ENCODE data around the gene UBLCP1. TPM values are rescaled to one million over a fixed set of nuclear protein-coding genes. Genes with fewer than 3 reads are reported as not detected.
"Not testable (repeated sequence)": the region's sequence is repeated elsewhere in the genome, so short reads cannot be mapped to it uniquely, and the experiment has no call there.

UBLCP1 gene
- total RNA-seq, 2 experiments from 2014 or later = 16.5 to 19.0 TPM

GRCh38 chr5:159263569-159263905 lies 447 bp downstream of the UBLCP1 start:
- Histone ChIP-seq H3K27me3 (ENCODE audit: control insufficient read depth in 1 of 2, insufficient read depth in 2 of 2, low read length in 2 of 2) (no peaks in the 10 kb centered on the region), H3K27ac (ENCODE audit: low read depth in 1 of 2, low read length in 2 of 2) (peak overlapping the region; percentile 90 to 94), H3K9me3 (ENCODE audit: control insufficient read depth in 1 of 2, insufficient read depth in 1 of 2, low read length in 2 of 2) (peaks cover 0 to 9% of the 10 kb centered on the region in 2 experiments), H3K4me1 (ENCODE audit: insufficient read depth, low read length) (peaks cover 18% of the 10 kb centered on the region), H3K36me3 (ENCODE audit: insufficient read depth, low read length) (peaks cover 4% of the 10 kb centered on the region), H3K4me3 (ENCODE audit: low read length) (peak overlapping the region; percentile 74)
- Mint-ChIP-seq H3K4me3 (peak overlapping the region; percentile 88), H3K36me3 (ENCODE audit: low read depth) (peaks cover 23% of the 10 kb centered on the region), H3K9me3 (no peaks in the 10 kb centered on the region), H3K27ac (peak overlapping the region; percentile 96), H3K27me3 (no peaks in the 10 kb centered on the region), H3K4me1 (ENCODE audit: low read depth) (peaks cover 57% of the 10 kb centered on the region)
- ChIA-PET POLR2A (interaction anchor here (1.0 to 1.4 kb wide), 10 partner anchors 11 to 148 kb away, joined by 3 to 18 read pairs (median 4); no protein-coding TSS in a partner anchor), CTCF (interaction anchor here (0.9 to 1.4 kb wide), 2 partner anchors 55 to 107 kb away, joined by 4 to 6 read pairs; no protein-coding TSS in a partner anchor)
- DNase-seq = peak in 1 of 14 experiments; percentile 17
- intact Hi-C loops (cut with DNase I, micrococcal nuclease) = loop anchor here (1.0 to 10.0 kb wide), 3 partner anchors 55 to 1151 kb away; partner anchors contain the start of gene SLU7 (in 1 of the 2)
- TF ChIP-seq CTCF (IDR thresholded peaks at IDR 0.05) = no peak
- ATAC-seq (ENCODE audit: poor library complexity) = peak; percentile 11

- H3K4me1 ChIP-seq (ENCODE audit: insufficient read depth, low read length) = peaks cover 15% of the 10 kb centered on the region
- H3K4me3 ChIP-seq (ENCODE audit: low read length); H3K27ac Mint-ChIP-seq; H3K9me3 Mint-ChIP-seq; H3K27me3 ChIP-seq (ENCODE audit: control insufficient read depth in 1 of 2, insufficient read depth in 2 of 2, low read length in 2 of 2); H3K4me3 Mint-ChIP-seq; CTCF ChIA-PET; H3K9me3 ChIP-seq (ENCODE audit: control insufficient read depth in 1 of 2, insufficient read depth in 1 of 2, low read length in 2 of 2); ATAC-seq (ENCODE audit: poor library complexity); H3K27ac ChIP-seq (ENCODE audit: low read depth in 1 of 2, low read length in 2 of 2); H3K27me3 Mint-ChIP-seq; DNase-seq: not testable (repeated sequence)
- H3K36me3 ChIP-seq (ENCODE audit: insufficient read depth, low read length) = peaks cover 25% of the 10 kb centered on the region
- Mint-ChIP-seq H3K4me1 (ENCODE audit: low read depth) (peaks cover 68% of the 10 kb centered on the region), H3K36me3 (ENCODE audit: low read depth) (peaks cover 53% of the 10 kb centered on the region)
- POLR2A ChIA-PET = interaction anchor here (1.3 kb wide), 1 partner anchor 59 kb away, joined by 5 read pairs; no protein-coding TSS in a partner anchor
- intact Hi-C loops (cut with DNase I, micrococcal nuclease) = loop anchor here in 1 of 2 experiments (5.0 to 10.0 kb wide), 2 partner anchors 856 to 1148 kb away; partner anchors contain the start of gene SLU7
These were observed 3.7 kb downstream of the UBLCP1 start for GRCh38 chr5:159266764-159267163.

- no peaks in the 10 kb centered on the region for H3K27me3 Mint-ChIP-seq
- H3K27ac ChIP-seq (ENCODE audit: low read depth in 1 of 2, low read length in 2 of 2) = no peak overlapping the region
- ATAC-seq (ENCODE audit: poor library complexity) (no peak), DNase-seq (no peak)
- peaks cover 0 to 9% of the 10 kb centered on the region in 2 experiments for H3K9me3 ChIP-seq (ENCODE audit: control insufficient read depth in 1 of 2, insufficient read depth in 1 of 2, low read length in 2 of 2)
- H3K4me1 ChIP-seq (ENCODE audit: insufficient read depth, low read length) = no peaks in the 10 kb centered on the region
- peaks cover 68% of the 10 kb centered on the region for H3K36me3 Mint-ChIP-seq (ENCODE audit: low read depth)
- POLR2A ChIA-PET = no interaction called here
- H3K27me3 ChIP-seq (ENCODE audit: control insufficient read depth in 1 of 2, insufficient read depth in 2 of 2, low read length in 2 of 2) = no peaks in the 10 kb centered on the region
- H3K27ac Mint-ChIP-seq = peak overlapping the region; percentile 30
- no peak overlapping the region for H3K4me3 ChIP-seq (ENCODE audit: low read length)
- no peak overlapping the region for H3K4me3 Mint-ChIP-seq
- H3K4me1 Mint-ChIP-seq (ENCODE audit: low read depth) = peaks cover 43% of the 10 kb centered on the region
- CTCF ChIA-PET = no interaction called here
- H3K36me3 ChIP-seq (ENCODE audit: insufficient read depth, low read length) = peaks cover 45% of the 10 kb centered on the region
- H3K9me3 Mint-ChIP-seq = no peaks in the 10 kb centered on the region
- no peak for TF ChIP-seq CTCF (IDR thresholded peaks at IDR 0.05)
- intact Hi-C loops (cut with DNase I, micrococcal nuclease) = loop anchor here in 1 of 2 experiments (5.0 to 10.0 kb wide), 2 partner anchors 853 to 1145 kb away; partner anchors contain the start of gene SLU7
These were observed 6.6 kb downstream of the UBLCP1 start for GRCh38 chr5:159269723-159270122.

Measured in CD4-positive, alpha-beta T cell (primary cell).